Ovary (tissue), 9 donors: ENCODE measurements around the gene DTD1. TPM values are rescaled to one million over a fixed set of nuclear protein-coding genes. Genes with fewer than 3 reads are reported as not detected.

Source experiments
- DNase-seq, 5 donors: peaks; one replicate each; pipeline ENCODE4 v3.0.0-alpha.2; 2019 to 2020
- H3K27ac ChIP-seq, 2 donors: fragments of 200-600 bp; one replicate each; pipeline versions ENCODE4 v1.5.1 to v1.8.0; 2019 to 2022
- H3K27me3 ChIP-seq: fragments of 200-600 bp; one replicate; pipeline ENCODE4 v1.8.0; 2022
- H3K36me3 ChIP-seq: fragments of 200-600 bp; sonication (generic); one replicate; pipeline ENCODE4 v1.5.1; 2019
- H3K4me1 ChIP-seq: one replicate; pipeline ENCODE4 v1.8.1; 2013; ENCODE audit warnings: mild to moderate bottlenecking, moderate library complexity; ENCODE audit not compliant: insufficient read depth
- H3K4me3 ChIP-seq: fragments of 200-600 bp; sonication (generic); one replicate; pipeline ENCODE4 v1.5.1; 2017
- H3K9me3 ChIP-seq, 2 donors: fragments of 200-600 bp in 1 of 2; sonication (generic) in 1 of 2; one replicate each; pipeline versions ENCODE4 v1.5.1 to v1.8.1; 2013 to 2019; ENCODE audit warnings: mild to moderate bottlenecking in 1 of 2, moderate library complexity in 1 of 2
- EP300 ChIP-seq: sonication (generic); formaldehyde crosslinking; IDR thresholded peaks from one replicate; pipeline ENCODE4 v1.6.1; 2017; ENCODE audit warnings: antibody characterized with exemption
- POLR2A ChIP-seq: fragments of 450-650 bp; IDR thresholded peaks from one replicate; pipeline ENCODE4 v1.6.1; 2017; ENCODE audit warnings: antibody characterized with exemption, mild to moderate bottlenecking, moderate library complexity
- WGBS, 3 donors: extraction: QIAGEN DNeasy Blood & Tissue Kit in 1 of 3; methylation state at CpG; one replicate each; pipeline versions ENCODE4 v1.1.5 to v1.1.7; 2013 to 2017; 5-methylcytosine and 5-hydroxymethylcytosine counted together
- intact Hi-C, 4 donors: fragments of 100-400 bp; cut with DNase I; formaldehyde crosslinking; loops; one replicate each; pipeline versions ENCODE4 v1.11.0 to v1.15.1; 2022 to 2023
- polyA plus RNA-seq, 2 donors: library from polyadenylated mRNA; stranded (reverse); fragments of 200-250 nt in 1 of 2; fragments of 350-450 nt in 1 of 2; fragmentation: Illumina TruSeq in 1 of 2; extraction: RNeasy Lipid Tissue Mini Kit (QIAGEN cat#74804) in 1 of 2; gene quantifications; one replicate each; pipeline ENCODE4 v1.2.3, GENCODE V29; 2013 to 2014
- total RNA-seq, 7 donors: library from RNA; depleted of rRNA in 2 of 7; stranded (reverse); fragments of >200 nt in 2 of 7; fragmentation: NEBNext Ultra II Directional in 3 of 7; extraction: Animal tissue kit (Norgen Biotek cat#: 25700) in 3 of 7; gene quantifications; one replicate each; pipeline versions ENCODE4 v1.1.0 to v1.2.4, GENCODE V29; 2016 to 2023
- TF ChIP-seq, protein P1 (sequence below), 3 donors: fragments of 450-650 bp in 2 of 3; fragments of 200-600 bp in 1 of 3; IDR thresholded peaks; one replicate each; pipeline versions ENCODE4 v1.5.1 to v1.8.0; 2016 to 2022; ENCODE audit warnings: antibody characterized with exemption in 3 of 3, mild to moderate bottlenecking in 1 of 3
- donor health status: DM: no; HTN: no; CAD: no; lungs with moderate emphysema.
- donor health status: DM: no; HTN: no; CAD: no.
- donor health status: Bipolar disorder and iron deficiency.
- donor health status: DM: yes; HTN: yes; CAD: no.
- donor health status: DM: no; HTN: no; CAD: no.
- donor health status: DM: yes; HTN: yes; CAD: no.

Gene DTD1
- total and polyA plus RNA-seq, 9 donors: 12.4 to 36.5 (median 22.7) TPM

DNA sequence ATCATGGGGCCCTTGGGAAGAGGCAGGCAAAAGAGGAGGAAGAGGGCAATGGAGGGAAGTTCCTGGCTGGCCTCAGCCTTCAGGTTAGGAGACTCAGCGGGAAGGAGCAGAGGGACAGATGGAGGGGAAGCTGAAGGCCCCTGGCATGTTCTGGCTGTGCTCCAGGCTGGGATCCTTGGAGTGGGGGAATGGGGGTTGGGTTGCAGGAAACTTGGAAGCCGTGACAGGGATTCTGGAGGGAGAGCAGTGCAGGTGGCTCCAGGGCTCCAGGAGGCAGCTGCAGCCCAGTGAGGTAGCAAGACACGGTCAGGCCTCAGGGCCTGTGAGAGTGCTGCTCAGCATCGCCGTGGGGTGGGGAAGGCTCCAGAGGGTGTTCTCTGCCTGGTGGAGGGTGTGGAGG lies 161.1 kb downstream of the DTD1 start:
- TF ChIP-seq EP300 (no peak), POLR2A (no peak)
- TF ChIP-seq, protein P1, sequence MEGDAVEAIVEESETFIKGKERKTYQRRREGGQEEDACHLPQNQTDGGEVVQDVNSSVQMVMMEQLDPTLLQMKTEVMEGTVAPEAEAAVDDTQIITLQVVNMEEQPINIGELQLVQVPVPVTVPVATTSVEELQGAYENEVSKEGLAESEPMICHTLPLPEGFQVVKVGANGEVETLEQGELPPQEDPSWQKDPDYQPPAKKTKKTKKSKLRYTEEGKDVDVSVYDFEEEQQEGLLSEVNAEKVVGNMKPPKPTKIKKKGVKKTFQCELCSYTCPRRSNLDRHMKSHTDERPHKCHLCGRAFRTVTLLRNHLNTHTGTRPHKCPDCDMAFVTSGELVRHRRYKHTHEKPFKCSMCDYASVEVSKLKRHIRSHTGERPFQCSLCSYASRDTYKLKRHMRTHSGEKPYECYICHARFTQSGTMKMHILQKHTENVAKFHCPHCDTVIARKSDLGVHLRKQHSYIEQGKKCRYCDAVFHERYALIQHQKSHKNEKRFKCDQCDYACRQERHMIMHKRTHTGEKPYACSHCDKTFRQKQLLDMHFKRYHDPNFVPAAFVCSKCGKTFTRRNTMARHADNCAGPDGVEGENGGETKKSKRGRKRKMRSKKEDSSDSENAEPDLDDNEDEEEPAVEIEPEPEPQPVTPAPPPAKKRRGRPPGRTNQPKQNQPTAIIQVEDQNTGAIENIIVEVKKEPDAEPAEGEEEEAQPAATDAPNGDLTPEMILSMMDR (IDR thresholded peaks at IDR 0.05): no peak
- no peak for DNase-seq
- Histone ChIP-seq H3K9me3 (no peaks in the 10 kb centered on the region), H3K27me3 (no peaks in the 10 kb centered on the region), H3K4me3 (no peak overlapping the region), H3K36me3 (no peaks in the 10 kb centered on the region), H3K27ac (no peak overlapping the region), H3K4me1 (peaks cover 3% of the 10 kb centered on the region)
- intact Hi-C loops: no loop called here
- 77 to 86% (median 77%) methylated on average over 4 to 5 of the region's 5 CpGs for WGBS, 3 donors

DNA sequence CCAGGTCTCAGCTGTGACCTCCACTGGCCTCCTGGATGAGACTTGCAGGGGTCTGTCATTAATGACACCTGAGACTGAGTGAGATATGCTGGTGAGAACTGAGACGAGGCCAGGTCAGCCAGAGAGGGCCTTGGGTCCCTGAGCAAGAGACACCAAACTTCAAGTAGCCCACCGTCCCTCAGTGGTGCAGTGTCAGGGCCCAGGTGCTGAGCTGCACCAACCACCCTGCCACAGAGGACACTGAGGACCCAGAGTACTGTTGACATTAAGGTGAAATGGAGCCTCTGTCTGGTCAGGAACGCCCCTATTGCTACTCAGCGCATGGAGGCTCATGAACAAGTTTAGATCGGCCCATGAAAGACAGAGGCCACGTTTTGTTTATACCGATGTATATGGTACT lies 161.7 kb downstream of the DTD1 start:
- no peak for DNase-seq

DNA sequence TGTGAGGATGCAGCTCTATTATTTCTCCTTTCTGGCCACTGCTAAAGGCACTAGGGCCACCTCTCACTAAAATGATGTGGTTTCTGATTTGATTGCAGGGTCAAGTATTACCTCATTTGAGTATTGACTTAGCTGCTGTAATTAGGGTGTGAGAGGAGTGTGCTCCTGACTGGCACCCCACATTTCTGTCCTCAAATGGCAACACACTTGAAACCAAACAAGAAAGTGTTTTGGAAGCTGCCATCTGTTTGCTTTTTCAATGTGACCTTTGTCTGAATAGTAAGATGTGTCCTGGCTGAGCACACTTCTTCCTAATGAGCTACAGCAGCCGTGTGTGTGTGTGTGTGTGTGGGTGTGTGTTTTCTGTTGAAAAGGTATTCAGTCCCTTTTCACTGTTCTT lies 162.9 kb downstream of the DTD1 start:
- Histone ChIP-seq H3K4me1 (peaks cover 3% of the 10 kb centered on the region), H3K27ac (no peak overlapping the region), H3K36me3 (no peaks in the 10 kb centered on the region), H3K9me3 (no peaks in the 10 kb centered on the region), H3K4me3 (no peak overlapping the region), H3K27me3 (no peaks in the 10 kb centered on the region)
- 26 to 47% (median 30%) methylated on average over 1 of the region's 1 CpG for WGBS, 3 donors
- TF ChIP-seq EP300: no peak
- TF ChIP-seq POLR2A: no peak
- TF ChIP-seq, protein P1 (IDR thresholded peaks at IDR 0.05): no peak
- DNase-seq: no peak
- intact Hi-C loops: no loop called here

More for the DNA sequence above, 161.7 kb downstream of the DTD1 start:
- Histone ChIP-seq H3K4me1 (peaks cover 3% of the 10 kb centered on the region), H3K27ac (no peak overlapping the region), H3K36me3 (no peaks in the 10 kb centered on the region), H3K9me3 (no peaks in the 10 kb centered on the region), H3K27me3 (no peaks in the 10 kb centered on the region), H3K4me3 (no peak overlapping the region)
- TF ChIP-seq, protein P1 (IDR thresholded peaks at IDR 0.05): no peak
- no peak for TF ChIP-seq EP300
- TF ChIP-seq POLR2A: no peak
- 95 to 97% (median 96%) methylated on average over 7 of the region's 7 CpGs for WGBS, 3 donors
- intact Hi-C loops: no loop called here

DNA sequence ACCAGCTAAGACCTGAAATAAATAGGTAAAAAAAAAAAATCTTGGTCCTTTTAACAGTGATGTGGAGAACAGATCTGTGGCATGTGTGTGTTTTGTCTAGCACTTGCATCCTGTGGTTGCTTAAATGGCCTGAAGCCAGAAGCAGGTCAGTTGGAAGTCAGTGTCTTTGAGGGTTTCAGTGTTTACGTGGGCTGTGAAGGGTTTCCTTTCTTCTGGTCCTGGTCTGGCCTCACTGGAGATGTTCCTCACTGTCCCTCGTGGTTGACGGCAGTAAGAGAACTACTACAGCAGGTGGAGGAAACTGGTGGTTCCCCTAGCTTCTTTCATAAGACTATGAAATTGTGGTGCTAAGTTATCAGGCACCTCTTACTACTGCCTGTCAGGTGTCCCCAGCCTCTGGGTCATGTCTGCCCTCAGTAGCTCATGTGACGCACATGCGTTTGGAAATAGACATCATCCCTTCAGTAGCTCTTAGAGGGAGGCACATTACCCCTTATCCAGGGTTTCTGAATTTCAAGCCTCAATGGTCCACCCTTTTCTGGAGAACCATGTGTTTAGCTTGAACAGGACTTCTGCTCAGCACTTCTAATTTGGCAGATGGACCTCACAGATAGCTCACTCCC lies 166.3 kb downstream of the DTD1 start:
- no peak for DNase-seq
- TF ChIP-seq, protein P1 (IDR thresholded peaks at IDR 0.05): no peak
- no peak for TF ChIP-seq POLR2A
- TF ChIP-seq EP300: no peak
- Histone ChIP-seq H3K9me3 (no peaks in the 10 kb centered on the region), H3K27me3 (no peaks in the 10 kb centered on the region), H3K4me1 (peaks cover 3% of the 10 kb centered on the region), H3K36me3 (no peaks in the 10 kb centered on the region), H3K4me3 (no peak overlapping the region), H3K27ac (no peak overlapping the region)
- 33 to 53% (median 47%) methylated on average over 5 of the region's 5 CpGs for WGBS, 3 donors
- intact Hi-C loops: no loop called here
